Activated CD8-positive, alpha-beta memory T cell treated with anti-CD3 and anti-CD28 coated beads, Interleukin-2, amount 50 U/mL, for 4 hours (primary cell): ENCODE measurements around the gene DNM3.
"Not testable (repeated sequence)": the region's sequence is repeated elsewhere in the genome, so short reads cannot be mapped to it uniquely, and the experiment has no call there.

Experiments
- DNase-seq: peaks from one replicate; pipeline ENCODE4 v3.0.0-alpha.2; 2020

The DNM3 gene

DNA sequence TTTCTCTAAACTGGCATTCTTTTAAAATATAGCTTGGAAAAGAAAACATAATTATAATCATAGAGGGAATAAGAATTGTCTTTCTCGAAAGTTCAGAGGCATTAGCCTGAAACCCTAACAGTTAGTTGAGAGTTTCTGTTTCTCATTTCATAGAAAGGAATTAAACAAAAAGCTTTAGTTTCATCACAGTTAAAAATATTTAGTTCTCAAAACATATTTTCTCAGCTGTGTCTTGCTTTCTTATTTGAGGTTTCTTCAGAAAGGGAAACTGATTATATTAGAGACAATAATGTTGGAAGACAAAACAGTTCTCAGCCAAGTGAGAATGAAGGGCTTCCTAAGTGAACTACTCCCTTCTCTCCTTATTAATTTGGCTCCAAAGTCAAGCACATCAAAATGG, 503.8 kb downstream of the DNM3 start:
- no peak for DNase-seq

- DNase-seq: no peak
These were observed 506.1 kb downstream of the DNM3 start for GRCh38 chr1:172347416-172347815.

DNA sequence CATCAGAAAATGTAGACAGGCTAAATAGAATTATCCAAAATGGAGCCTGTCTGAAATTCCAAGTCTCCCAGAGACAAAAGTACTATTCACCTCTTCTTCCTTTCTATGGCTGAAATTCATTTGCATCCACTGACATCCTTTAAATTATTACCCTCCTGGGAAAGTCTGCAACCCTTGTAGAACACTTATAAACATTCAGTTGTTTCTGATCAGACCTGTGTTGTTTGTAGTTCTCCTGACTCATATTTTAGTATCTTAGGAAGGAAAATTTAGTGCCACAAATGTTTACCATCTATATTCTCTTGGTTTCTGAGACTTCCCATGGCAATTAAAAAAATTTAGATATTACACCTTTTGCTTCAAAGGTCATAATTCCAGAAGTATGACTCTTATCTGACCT, 509.6 kb downstream of the DNM3 start:
- DNase-seq: no peak

GRCh38 chr1:172351346-172351745, 510.0 kb downstream of the DNM3 start:
- DNase-seq: no peak

DNA sequence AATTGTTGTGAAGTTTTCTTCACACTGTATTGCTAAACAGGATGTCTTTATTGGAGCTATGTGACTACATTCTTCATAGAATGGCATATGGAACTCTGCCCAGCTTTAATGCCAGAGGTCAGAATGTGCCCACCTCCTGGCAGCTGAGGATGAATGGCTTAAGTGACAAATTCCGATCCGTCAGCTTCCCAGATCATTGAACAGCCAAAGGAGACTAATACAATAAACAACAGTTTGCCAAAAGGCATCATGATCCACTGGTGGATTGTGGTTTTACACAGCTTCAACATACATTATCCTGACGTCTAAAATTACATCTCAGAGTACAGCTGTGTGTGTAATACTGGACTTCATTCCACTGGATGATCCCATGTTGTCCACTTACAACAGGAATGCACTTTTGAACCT, 510.5 kb downstream of the DNM3 start:
- DNase-seq: no peak

GRCh38 chr1:172352435-172352834, 511.1 kb downstream of the DNM3 start:
- no peak for DNase-seq

DNA sequence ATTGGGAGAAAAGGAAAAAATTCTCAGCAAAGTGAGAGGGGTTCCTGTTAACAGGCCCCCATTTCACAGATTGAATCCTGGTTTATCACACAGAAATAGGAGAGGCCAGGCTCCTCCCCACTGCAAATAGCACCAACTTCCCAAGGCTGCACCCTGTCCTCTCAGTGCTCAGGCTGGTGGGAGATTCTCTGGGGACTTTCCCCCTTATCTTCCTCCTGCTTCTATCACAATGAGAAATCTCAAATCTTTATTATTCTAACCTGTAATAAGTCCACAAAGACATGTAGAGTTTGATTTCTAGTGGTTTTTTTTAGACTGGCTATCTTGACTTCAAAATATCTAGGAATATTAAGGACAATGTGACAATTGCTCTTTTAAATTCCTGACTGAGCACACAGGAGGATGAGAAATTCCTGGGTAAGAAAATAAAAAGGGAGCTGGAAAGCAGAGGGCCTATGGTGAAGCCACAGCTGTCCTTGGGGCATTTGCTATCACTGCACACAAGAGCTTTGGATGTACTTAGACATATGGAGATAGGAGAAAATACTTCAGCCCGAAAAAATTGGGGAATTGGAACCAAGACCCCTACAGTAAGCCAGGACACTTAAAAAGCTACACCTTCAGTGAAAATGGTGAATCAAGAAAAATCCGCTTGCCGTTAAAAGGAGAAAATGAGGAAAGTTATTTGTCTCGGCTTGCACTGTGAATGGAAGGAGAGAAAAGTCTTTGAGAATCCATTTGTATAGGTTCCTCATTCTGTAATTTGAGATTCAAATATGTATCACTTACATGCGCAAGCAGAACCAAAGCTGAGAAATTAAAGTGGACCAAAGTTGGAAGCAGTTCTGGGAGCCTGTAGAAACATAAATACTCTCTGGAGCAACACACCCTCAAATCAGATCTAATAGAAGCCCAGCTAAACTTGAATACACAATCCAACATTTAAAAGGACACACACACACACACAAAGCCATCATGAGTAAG, 513.3 kb downstream of the DNM3 start:
- DNase-seq: no peak

GRCh38 chr1:172356620-172357019, 515.3 kb downstream of the DNM3 start:
- DNase-seq: no peak

DNA sequence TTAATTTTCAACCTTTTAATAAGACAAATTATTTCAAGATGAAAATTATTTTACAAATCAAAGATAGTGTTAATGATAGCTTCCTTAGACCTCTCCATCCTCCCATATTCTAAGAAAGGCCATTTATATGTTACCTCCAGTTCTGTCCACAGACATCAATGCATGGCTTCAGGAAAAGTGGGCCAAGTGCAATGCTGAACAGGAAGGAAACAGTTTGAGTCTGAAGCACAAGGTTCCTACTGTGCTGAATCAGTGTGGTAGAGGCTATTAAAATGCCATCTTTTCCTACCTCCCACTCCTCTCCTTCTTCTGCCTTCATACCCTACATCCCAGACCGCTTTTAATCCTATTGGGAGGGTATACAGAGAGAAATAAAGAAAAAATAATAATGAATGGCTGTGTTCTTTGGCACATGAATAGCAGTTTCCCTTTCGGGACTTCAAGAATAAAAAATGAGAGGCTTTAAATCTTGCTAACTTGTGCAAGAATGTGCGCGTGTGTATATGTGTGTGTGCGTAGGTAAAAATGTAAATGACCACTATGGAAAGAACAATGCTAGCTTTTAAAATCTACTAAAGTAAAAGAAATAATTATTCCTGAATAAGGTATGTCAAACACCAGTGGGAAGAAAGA, 516.6 kb downstream of the DNM3 start:
- DNase-seq: no peak

DNA sequence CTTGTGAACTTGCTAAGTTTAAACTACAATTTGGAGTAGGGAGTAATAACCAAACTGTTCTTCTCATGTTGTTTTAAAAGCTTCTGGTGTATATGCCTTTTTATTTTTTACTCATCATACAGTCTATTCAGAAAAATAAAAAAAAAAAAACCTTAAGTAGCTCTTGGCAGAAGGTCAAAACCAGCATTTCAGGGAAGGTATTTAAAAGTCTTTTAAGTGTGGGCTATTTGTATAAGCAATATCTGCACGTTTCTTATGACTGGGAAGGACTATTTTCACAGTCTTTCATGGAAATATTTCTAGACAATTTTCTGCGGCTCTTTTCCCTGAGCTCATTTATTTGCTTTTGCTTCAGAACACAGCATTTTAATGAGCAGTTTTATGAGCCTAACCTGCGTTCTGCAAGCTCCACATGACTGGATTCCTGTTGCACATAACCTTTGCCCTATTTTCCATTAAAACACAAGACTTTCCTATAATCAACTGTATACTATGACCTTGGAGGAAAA, 518.2 kb downstream of the DNM3 start:
- DNase-seq: no peak

GRCh38 chr1:172360511-172360910, 519.2 kb downstream of the DNM3 start:
- DNase-seq: no peak

DNA sequence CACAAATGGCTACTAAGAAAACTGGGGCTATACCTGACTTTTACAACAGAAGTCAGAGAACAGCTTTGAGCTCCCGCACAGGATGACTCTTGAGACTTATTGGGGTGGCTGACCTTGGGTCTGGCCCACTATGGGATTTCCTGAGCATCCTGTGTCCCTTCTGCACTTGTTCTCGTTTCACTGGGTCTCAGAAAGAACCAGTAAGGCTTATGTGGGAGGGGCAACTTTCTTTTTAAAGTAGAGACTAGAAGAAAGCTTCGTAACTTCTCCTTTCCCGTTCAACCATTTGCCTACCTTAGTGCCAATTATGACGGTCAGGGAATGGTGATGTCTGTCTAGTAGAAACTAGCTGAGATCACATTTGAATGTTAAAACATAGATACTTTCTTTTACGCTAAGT, 519.7 kb downstream of the DNM3 start:
- DNase-seq: no peak

- DNase-seq: no peak
These were observed 522.6 kb downstream of the DNM3 start for GRCh38 chr1:172363852-172364251.

DNA sequence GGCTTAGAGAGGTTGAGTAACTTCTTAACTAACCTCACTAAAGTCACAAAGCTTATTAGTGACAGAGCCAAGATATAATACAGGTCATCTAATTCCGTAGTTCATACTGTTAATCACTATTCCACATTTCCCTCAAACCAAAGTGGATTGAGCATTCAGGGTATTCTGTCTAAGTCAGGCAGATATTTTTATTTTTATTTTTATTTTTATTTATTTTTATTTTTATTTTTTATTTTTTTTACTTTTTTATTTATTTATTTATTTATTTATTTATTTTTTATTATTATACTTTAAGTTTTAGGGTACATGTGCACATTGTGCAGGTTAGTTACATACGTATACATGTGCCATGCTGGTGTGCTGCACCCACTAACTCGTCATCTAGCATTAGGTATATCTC, 530.3 kb downstream of the DNM3 start:
- DNase-seq: not testable (repeated sequence)

DNA sequence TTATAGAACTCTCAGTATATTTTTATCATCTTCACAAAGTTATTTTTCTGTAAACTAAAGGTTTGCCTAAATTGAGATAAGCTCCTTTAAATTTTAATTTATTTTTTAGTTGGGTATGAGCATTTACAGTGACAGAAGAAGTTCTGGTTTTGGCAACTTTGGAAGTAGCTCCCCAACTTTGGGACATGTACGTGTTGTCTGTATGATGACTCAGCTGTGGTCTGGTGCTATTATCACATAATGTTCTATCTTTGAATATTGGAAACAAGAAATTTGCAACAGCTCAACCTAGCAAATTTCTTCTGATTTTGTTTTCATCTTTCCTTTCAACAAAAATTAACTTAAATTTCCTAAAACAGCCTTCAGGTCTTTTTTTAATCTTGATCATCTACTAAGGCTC, 532.6 kb downstream of the DNM3 start:
- no peak for DNase-seq

GRCh38 chr1:172375211-172375631, 533.9 kb downstream of the DNM3 start:
- no peak for DNase-seq

GRCh38 chr1:172376431-172376830, 535.1 kb downstream of the DNM3 start:
- no peak for DNase-seq

GRCh38 chr1:172377565-172377964, 536.3 kb downstream of the DNM3 start:
- no peak for DNase-seq

DNA sequence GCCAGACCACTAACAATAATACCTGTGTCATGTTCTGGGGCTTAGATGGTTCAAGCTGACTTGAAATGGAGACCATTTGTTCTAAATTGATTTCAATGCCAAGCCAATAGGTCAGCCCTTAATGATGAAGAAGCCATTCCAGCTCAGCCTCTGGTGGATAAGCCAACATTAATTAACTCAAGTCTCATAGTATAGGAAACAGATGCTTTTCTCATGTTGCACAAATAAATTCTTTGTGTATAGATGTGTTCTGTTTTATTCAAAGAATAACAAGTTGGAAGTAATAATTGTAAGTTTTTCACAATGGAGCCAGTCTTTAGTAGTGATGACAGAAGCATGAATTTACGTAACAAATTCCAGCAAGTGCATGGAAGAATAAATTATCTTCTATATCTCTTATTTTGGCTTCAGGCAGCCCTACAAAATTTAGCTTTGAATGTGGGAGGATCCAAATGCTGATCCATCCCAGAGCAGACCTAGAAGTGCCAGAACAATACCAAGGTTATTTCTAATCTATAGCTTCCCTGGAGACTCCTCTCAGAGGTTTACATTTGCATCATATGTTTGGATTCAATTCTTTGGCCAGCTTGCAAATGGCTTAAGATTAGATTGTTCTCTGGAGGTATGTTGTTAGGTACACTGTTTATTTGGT, 536.9 kb downstream of the DNM3 start:
- no peak for DNase-seq

GRCh38 chr1:172380441-172381244, 539.3 kb downstream of the DNM3 start:
- DNase-seq: no peak

GRCh38 chr1:172381946-172382345, 540.6 kb downstream of the DNM3 start:
- no peak for DNase-seq

GRCh38 chr1:172382406-172382805, 541.1 kb downstream of the DNM3 start:
- no peak for DNase-seq

- DNase-seq: no peak
These were observed 541.7 kb downstream of the DNM3 start for GRCh38 chr1:172382990-172383389.
